AG09319 (cell line): ENCODE measurements around the gene HSD17B12.

Experiments used
- DNase-seq: peaks from one replicate; pipeline ENCODE4 v3.0.0-alpha.2; 2010; ENCODE audit warnings: low read depth; ENCODE audit errors: extremely low read depth
- TF ChIP-seq, protein P1 (sequence below): IDR thresholded peaks from 2 replicates; pipeline ENCODE4 v1.5.1; 2011; ENCODE audit warnings: low read depth, mild to moderate bottlenecking, inconsistent platforms, low read length, moderate library complexity

HSD17B12 gene

GRCh38 chr11:43786016-43786415 is 105.5 kb downstream of the HSD17B12 start:
- no peak for DNase-seq
- TF ChIP-seq, protein P1, sequence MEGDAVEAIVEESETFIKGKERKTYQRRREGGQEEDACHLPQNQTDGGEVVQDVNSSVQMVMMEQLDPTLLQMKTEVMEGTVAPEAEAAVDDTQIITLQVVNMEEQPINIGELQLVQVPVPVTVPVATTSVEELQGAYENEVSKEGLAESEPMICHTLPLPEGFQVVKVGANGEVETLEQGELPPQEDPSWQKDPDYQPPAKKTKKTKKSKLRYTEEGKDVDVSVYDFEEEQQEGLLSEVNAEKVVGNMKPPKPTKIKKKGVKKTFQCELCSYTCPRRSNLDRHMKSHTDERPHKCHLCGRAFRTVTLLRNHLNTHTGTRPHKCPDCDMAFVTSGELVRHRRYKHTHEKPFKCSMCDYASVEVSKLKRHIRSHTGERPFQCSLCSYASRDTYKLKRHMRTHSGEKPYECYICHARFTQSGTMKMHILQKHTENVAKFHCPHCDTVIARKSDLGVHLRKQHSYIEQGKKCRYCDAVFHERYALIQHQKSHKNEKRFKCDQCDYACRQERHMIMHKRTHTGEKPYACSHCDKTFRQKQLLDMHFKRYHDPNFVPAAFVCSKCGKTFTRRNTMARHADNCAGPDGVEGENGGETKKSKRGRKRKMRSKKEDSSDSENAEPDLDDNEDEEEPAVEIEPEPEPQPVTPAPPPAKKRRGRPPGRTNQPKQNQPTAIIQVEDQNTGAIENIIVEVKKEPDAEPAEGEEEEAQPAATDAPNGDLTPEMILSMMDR = no peak

DNA sequence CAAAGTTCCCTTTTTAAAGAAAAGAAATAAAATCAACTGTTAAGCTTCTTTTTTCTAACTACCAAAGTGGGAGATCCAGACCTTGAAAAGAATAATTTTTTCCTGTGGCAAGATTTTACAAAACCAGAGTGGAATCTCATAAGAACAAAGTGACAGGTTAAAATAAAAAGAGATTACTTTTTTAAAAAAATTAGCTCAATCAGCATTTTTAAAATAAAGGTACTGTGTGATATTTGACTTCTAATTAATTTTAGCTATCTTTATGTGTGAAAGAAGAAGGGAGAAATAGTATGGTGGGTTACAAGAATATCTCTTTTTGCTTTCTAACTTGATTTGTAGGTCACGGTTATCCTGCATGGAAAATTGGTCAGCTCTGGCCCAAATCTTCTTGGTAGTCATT is 107.3 kb downstream of the HSD17B12 start:
- TF ChIP-seq, protein P1 = no peak
- no peak for DNase-seq

GRCh38 chr11:43788421-43788820 is 107.9 kb downstream of the HSD17B12 start:
- TF ChIP-seq, protein P1 = no peak
- no peak for DNase-seq

- TF ChIP-seq, protein P1 = no peak
- no peak for DNase-seq
Observed at GRCh38 chr11:43789700-43790443, 109.3 kb downstream of the HSD17B12 start.

DNA sequence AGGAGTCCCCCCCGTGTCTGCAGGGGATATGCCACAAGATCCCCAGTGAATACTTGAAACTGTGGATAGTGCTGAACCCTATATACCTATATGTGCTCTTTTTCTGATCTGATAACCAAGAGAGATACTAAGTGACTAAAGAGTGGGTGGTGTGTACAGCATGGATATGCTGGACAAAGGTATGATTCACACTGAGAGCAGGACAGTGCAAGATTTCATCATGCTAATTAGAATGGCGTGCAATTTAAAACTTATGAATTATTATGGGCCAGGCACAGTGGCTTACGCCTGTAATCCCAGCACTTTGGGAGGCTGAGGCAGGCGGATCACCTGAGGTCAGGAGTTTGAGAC is 109.9 kb downstream of the HSD17B12 start:
- no peak for DNase-seq
- TF ChIP-seq, protein P1 = no peak

DNA sequence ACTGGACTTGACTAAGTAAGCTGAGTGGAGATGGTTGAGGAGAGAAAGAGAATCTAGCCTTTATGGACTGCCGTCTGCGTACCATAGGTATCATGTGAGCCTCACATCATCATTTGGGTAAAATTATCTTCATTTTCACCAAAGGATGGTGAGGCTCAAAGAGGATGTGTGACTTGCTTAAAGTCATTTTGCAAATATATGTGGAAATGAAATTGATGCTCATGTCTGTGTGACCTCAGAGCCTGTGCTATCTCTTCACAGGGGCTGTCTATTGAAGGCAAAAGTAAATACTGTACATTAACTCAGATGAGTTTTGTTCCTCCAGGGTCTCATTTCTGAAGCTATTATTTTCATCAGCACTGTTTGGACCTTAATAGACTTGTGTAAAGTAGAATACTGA is 116.8 kb downstream of the HSD17B12 start:
- DNase-seq = no peak
- TF ChIP-seq, protein P1 = no peak

DNA sequence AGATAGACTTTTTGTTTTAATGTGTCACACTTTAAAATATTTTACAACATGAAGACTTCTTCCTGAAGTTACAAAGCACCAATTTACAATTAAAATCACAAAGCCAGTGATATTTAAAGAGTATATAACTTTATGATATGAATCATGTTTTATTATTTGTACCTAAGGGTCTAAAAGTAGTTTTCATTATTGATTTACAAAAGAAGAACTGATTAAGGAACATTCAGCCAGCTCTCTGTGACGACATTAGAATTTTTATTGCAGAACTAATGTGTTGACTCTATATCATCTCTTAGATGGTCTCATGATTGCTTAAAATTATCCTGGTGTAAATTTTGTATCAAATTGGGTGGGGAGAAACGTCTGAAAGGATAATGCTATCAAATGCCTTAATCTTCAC is 117.3 kb downstream of the HSD17B12 start:
- no peak for DNase-seq

More for the DNA sequence above, 117.3 kb downstream of the HSD17B12 start:
- TF ChIP-seq, protein P1 = no peak
